BJ (cell line): ENCODE data around the gene SERGEF. TPM values are rescaled to one million over a fixed set of nuclear protein-coding genes. Genes with fewer than 3 reads are reported as not detected.

Experiments
- CTCF ChIA-PET: fragments of 350-600 bp; formaldehyde crosslinking; extraction: SDS; loops from one replicate; lab custom pipeline; 2021; ENCODE audit warnings: antibody characterized with exemption, inconsistent platforms; lab: Yijun Ruan, JAX
- POLR2A ChIA-PET: fragments of 300-600 bp; sonication (Branson Sonifier 250); formaldehyde crosslinking; extraction: SDS; loops from one replicate; lab custom pipeline; 2021; ENCODE audit warnings: antibody characterized with exemption; lab: Charles Lee
- DNase-seq: peaks from one replicate; pipeline ENCODE4 v3.0.0-alpha.2; 2011; ENCODE audit warnings: low read depth
- H3K27me3 ChIP-seq: 2 replicates; pipeline ENCODE4 v1.6.0; 2011; ENCODE audit warnings: low read length; ENCODE audit not compliant: control insufficient read depth, insufficient read depth
- H3K36me3 ChIP-seq: 2 replicates; pipeline ENCODE4 v1.5.1; 2011; ENCODE audit warnings: low read length; ENCODE audit not compliant: control insufficient read depth, insufficient read depth
- H3K4me3 ChIP-seq: 2 replicates; pipeline ENCODE4 v1.5.1; 2011; ENCODE audit warnings: low read depth, mild to moderate bottlenecking, control low read depth, low read length
- CTCF ChIP-seq: IDR thresholded peaks from 2 replicates; pipeline ENCODE4 v1.5.1; 2011; ENCODE audit warnings: low read depth, mild to moderate bottlenecking, control low read depth, inconsistent platforms, low read length, moderate library complexity; ENCODE audit not compliant: insufficient read depth
- polyA plus RNA-seq: library from polyadenylated mRNA; depleted of rRNA; stranded (reverse); fragments of >200 nt; gene quantifications from 2 replicates; pipeline ENCODE4 v1.2.3, GENCODE V29; 2011

The SERGEF gene
- polyA plus RNA-seq, 1 experiment = 17.4 TPM

- ChIA-PET POLR2A (no interaction called here), CTCF (interaction anchor here (0.6 to 0.9 kb wide), 2 partner anchors 10 to 116 kb away, joined by 3 read pairs; no protein-coding TSS in a partner anchor)
- DNase-seq = no peak
- TF ChIP-seq CTCF = no peak
- no peaks in the 10 kb centered on the region for H3K27me3 ChIP-seq
- no peak overlapping the region for H3K4me3 ChIP-seq
- no peaks in the 10 kb centered on the region for H3K36me3 ChIP-seq
Observed at GRCh38 chr11:17798716-17799115, 214.1 kb downstream of the SERGEF start.

GRCh38 chr11:17798253-17798652, 214.6 kb downstream of the SERGEF start:
- no peak for TF ChIP-seq CTCF
- H3K4me3 ChIP-seq = no peak overlapping the region
- no peaks in the 10 kb centered on the region for H3K36me3 ChIP-seq
- POLR2A ChIA-PET = no interaction called here
- H3K27me3 ChIP-seq = no peaks in the 10 kb centered on the region
- CTCF ChIA-PET = interaction anchor here (0.6 kb wide), 1 partner anchor 117 kb away, joined by 3 read pairs; no protein-coding TSS in a partner anchor
- DNase-seq = no peak

GRCh38 chr11:17796154-17796553, 216.7 kb downstream of the SERGEF start:
- Histone ChIP-seq H3K27me3 (no peaks in the 10 kb centered on the region), H3K36me3 (no peaks in the 10 kb centered on the region), H3K4me3 (no peak overlapping the region)
- ChIA-PET POLR2A (no interaction called here), CTCF (no interaction called here)
- TF ChIP-seq CTCF = no peak
- no peak for DNase-seq

GRCh38 chr11:17794981-17795380, 217.9 kb downstream of the SERGEF start:
- TF ChIP-seq CTCF = no peak
- CTCF ChIA-PET = no interaction called here
- H3K27me3 ChIP-seq = no peaks in the 10 kb centered on the region

GRCh38 chr11:17793642-17794170, 219.1 kb downstream of the SERGEF start:
- H3K4me3 ChIP-seq = no peak overlapping the region
- H3K27me3 ChIP-seq = no peaks in the 10 kb centered on the region
- CTCF ChIA-PET = interaction anchor here (0.9 kb wide), 1 partner anchor 13 kb away, joined by 4 read pairs; no protein-coding TSS in a partner anchor
- DNase-seq = no peak
- POLR2A ChIA-PET = no interaction called here
- no peaks in the 10 kb centered on the region for H3K36me3 ChIP-seq
- no peak for TF ChIP-seq CTCF

More at GRCh38 chr11:17794981-17795380, 217.9 kb downstream of the SERGEF start:
- DNase-seq = no peak
- no peak overlapping the region for H3K4me3 ChIP-seq
- POLR2A ChIA-PET = no interaction called here
- no peaks in the 10 kb centered on the region for H3K36me3 ChIP-seq
